ENCODE results near the gene SPNS3.

- TF ChIP-seq CTCF (IDR thresholded peaks at IDR 0.05) (no peak), HMGXB4 (CRISPR knock-in tag; IDR thresholded peaks at IDR 0.05; ENCODE audit: borderline replicate concordance) (no peak), HDAC2 (IDR thresholded peaks at IDR 0.05) (no peak), POLR2A (IDR thresholded peaks at IDR 0.05; ENCODE audit: low read length) (no peak)
Measured at GRCh38 chr17:4474093-4474492, 40.4 kb downstream of the SPNS3 start.

All from A549 (cell line).